Rectal smooth muscle tissue (tissue), 1 donor: ENCODE measurements around the gene PBX3.

Experiments used
- H3K27ac ChIP-seq: one replicate; pipeline ENCODE4 v1.7.0; 2013; ENCODE audit warnings: low read depth, low read length, inconsistent platforms
- H3K27me3 ChIP-seq: one replicate; pipeline ENCODE4 v1.7.0; 2013; ENCODE audit warnings: low read length; ENCODE audit not compliant: control insufficient read depth, insufficient read depth
- H3K36me3 ChIP-seq: one replicate; pipeline ENCODE4 v1.7.0; 2013; ENCODE audit warnings: low read length; ENCODE audit not compliant: control insufficient read depth, insufficient read depth
- H3K4me1 ChIP-seq: one replicate; pipeline ENCODE4 v1.7.0; 2013; ENCODE audit warnings: low read length; ENCODE audit not compliant: control insufficient read depth, insufficient read depth
- H3K4me3 ChIP-seq: one replicate; pipeline ENCODE4 v1.7.0; 2013; ENCODE audit warnings: low read length
- H3K9ac ChIP-seq: one replicate; pipeline ENCODE4 v1.7.0; 2013; ENCODE audit warnings: low read length

PBX3 gene

GRCh38 chr9:125787715-125788114 lies 40.5 kb downstream of the PBX3 start:
- Histone ChIP-seq H3K27me3 (no peaks in the 10 kb centered on the region), H3K4me1 (no peaks in the 10 kb centered on the region), H3K9ac (no peak overlapping the region), H3K4me3 (no peak overlapping the region), H3K27ac (no peak overlapping the region), H3K36me3 (no peaks in the 10 kb centered on the region)

- no peak overlapping the region for H3K27ac ChIP-seq
- no peaks in the 10 kb centered on the region for H3K27me3 ChIP-seq
- no peaks in the 10 kb centered on the region for H3K36me3 ChIP-seq
Observed at GRCh38 chr9:125789196-125789595, 42.0 kb downstream of the PBX3 start.

DNA sequence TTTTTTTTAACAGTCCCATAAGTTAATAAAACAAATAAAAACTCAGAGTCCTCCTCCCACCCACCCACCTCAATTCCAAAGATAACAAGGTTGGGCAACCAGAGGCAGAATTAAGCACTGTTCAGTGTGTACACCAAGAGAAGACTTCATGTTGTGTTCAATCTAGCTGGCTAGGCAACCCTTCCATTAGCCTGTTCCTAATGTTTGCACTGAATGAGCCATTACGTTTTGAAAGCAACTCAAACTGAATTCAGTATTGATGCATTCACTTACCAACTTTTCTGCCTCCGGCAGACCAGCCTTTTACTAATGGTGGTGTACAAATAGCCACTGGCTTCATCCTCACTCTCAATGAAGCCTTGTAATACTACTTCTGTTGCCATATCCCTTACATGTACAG lies 47.5 kb downstream of the PBX3 start:
- no peaks in the 10 kb centered on the region for H3K27me3 ChIP-seq
- peaks cover 2% of the 10 kb centered on the region for H3K4me1 ChIP-seq
- no peak overlapping the region for H3K4me3 ChIP-seq
- no peaks in the 10 kb centered on the region for H3K36me3 ChIP-seq
- H3K27ac ChIP-seq = no peak overlapping the region
- no peak overlapping the region for H3K9ac ChIP-seq

More at GRCh38 chr9:125789196-125789595, 42.0 kb downstream of the PBX3 start:
- Histone ChIP-seq H3K9ac (no peak overlapping the region), H3K4me3 (no peak overlapping the region), H3K4me1 (no peaks in the 10 kb centered on the region)

DNA sequence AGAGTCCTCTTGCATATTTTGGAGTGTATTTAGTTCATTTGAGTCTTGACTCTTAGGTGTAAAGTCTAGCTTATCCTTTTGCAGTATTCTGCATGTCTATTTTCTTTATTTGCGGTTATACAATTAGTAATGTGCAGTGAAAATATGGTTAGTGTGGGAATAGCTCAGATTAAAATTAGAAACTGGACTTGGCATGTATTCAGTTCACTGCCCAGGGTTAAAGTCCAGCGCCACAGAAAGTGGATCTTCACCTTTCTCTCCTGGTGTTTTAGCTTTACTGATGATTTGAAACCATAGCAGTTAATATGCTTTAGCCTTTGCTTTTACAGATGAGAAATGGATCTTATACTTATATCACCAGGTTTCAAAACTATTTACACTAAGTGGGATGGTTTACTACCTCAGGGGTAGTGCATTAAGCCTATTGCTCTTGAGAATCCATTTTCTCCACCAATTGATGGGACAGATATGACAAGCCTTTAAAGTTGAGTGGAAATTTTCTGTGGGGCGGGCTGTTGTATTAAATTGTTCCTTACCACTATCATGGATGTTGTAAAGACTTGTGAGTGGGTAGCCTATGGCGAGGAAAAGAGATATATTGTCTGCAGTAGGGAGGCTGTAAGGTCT lies 48.9 kb downstream of the PBX3 start:
- Histone ChIP-seq H3K4me1 (peaks cover 2% of the 10 kb centered on the region), H3K36me3 (no peaks in the 10 kb centered on the region), H3K4me3 (no peak overlapping the region), H3K27ac (no peak overlapping the region), H3K27me3 (no peaks in the 10 kb centered on the region), H3K9ac (no peak overlapping the region)

DNA sequence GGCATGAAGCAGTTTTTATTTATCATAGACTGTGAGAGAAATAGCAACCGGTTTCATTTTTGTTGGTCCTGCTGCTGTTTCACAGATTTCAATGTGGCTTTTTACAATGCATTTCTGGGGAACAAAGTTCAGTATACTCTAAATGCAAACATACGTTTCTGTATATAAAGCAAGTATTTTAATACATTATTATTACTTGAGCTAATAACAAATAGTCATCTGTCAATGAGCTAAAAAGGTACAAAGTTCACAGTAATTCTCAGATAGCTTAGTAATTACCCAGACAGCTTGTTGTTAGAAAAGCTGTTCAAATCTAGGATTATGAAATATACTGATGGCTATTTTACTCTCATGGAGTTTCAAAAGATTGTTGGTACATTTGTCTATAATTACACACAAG lies 50.8 kb downstream of the PBX3 start:
- H3K27me3 ChIP-seq = no peaks in the 10 kb centered on the region
- no peaks in the 10 kb centered on the region for H3K36me3 ChIP-seq
- H3K27ac ChIP-seq = no peak overlapping the region
- no peak overlapping the region for H3K9ac ChIP-seq
- H3K4me3 ChIP-seq = no peak overlapping the region
- peaks cover 2% of the 10 kb centered on the region for H3K4me1 ChIP-seq

GRCh38 chr9:125803526-125803925 lies 56.4 kb downstream of the PBX3 start:
- peaks cover 5% of the 10 kb centered on the region for H3K4me1 ChIP-seq

GRCh38 chr9:125805057-125805456 lies 57.9 kb downstream of the PBX3 start:
- Histone ChIP-seq H3K36me3 (no peaks in the 10 kb centered on the region), H3K4me3 (no peak overlapping the region), H3K27ac (peak overlapping the region; percentile 37), H3K4me1 (peaks cover 5% of the 10 kb centered on the region), H3K27me3 (no peaks in the 10 kb centered on the region), H3K9ac (no peak overlapping the region)

More at GRCh38 chr9:125803526-125803925, 56.4 kb downstream of the PBX3 start:
- Histone ChIP-seq H3K27me3 (no peaks in the 10 kb centered on the region), H3K36me3 (no peaks in the 10 kb centered on the region), H3K27ac (no peak overlapping the region), H3K4me3 (no peak overlapping the region), H3K9ac (no peak overlapping the region)

- peaks cover 5% of the 10 kb centered on the region for H3K4me1 ChIP-seq
- no peak overlapping the region for H3K9ac ChIP-seq
- H3K4me3 ChIP-seq = no peak overlapping the region
- H3K27me3 ChIP-seq = no peaks in the 10 kb centered on the region
- peak overlapping the region; percentile 6 for H3K27ac ChIP-seq
- no peaks in the 10 kb centered on the region for H3K36me3 ChIP-seq
Observed at GRCh38 chr9:125805586-125805985, 58.4 kb downstream of the PBX3 start.

DNA sequence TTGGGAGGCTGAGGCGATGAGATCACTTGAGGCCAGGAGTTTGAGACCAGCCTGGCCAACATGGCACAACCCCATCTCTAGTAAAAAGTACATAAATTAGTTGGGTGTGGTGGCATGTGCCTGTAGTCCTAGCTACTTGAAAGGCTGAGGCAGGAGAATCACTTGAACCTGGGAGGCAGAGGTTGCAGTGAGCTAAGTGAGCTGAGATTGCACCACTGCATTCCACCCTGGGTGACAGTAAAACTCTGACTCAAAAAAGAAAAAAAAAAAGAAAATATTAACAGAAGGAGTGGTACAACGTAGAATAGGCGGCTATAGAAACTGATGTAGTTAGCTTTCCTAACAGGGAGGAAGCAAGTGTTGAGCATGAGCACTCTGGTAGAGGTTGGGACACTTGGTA lies 59.9 kb downstream of the PBX3 start:
- Histone ChIP-seq H3K27ac (no peak overlapping the region), H3K36me3 (no peaks in the 10 kb centered on the region), H3K4me3 (no peak overlapping the region), H3K4me1 (peaks cover 5% of the 10 kb centered on the region), H3K27me3 (no peaks in the 10 kb centered on the region), H3K9ac (no peak overlapping the region)

GRCh38 chr9:125810161-125810560 lies 63.0 kb downstream of the PBX3 start:
- Histone ChIP-seq H3K27ac (no peak overlapping the region), H3K9ac (no peak overlapping the region), H3K4me1 (peaks cover 4% of the 10 kb centered on the region), H3K4me3 (no peak overlapping the region), H3K27me3 (no peaks in the 10 kb centered on the region), H3K36me3 (no peaks in the 10 kb centered on the region)

- H3K4me1 ChIP-seq = peaks cover 4% of the 10 kb centered on the region
- H3K27me3 ChIP-seq = no peaks in the 10 kb centered on the region
- no peak overlapping the region for H3K9ac ChIP-seq
- H3K27ac ChIP-seq = no peak overlapping the region
- no peaks in the 10 kb centered on the region for H3K36me3 ChIP-seq
- H3K4me3 ChIP-seq = no peak overlapping the region
Observed at GRCh38 chr9:125811002-125811401, 63.8 kb downstream of the PBX3 start.

DNA sequence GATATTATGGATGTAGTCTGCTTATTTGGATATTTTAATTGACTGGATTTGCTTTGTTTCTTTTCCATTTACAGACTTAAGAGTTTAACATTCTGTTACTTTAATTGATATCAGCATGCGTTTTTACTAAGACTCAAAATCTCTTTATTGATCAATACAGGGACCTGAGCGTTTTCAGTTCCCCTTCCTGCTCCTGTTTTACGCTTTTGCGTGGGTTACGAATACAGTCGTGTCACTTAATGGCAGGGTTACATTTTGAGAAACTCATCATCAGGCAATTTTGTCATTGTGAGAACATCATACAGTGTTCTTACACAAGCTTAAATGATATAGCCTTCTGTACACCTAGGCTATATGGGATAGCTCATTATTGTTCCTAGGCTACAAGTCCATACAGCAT lies 65.2 kb downstream of the PBX3 start:
- H3K27me3 ChIP-seq = no peaks in the 10 kb centered on the region
- no peak overlapping the region for H3K9ac ChIP-seq
- no peak overlapping the region for H3K4me3 ChIP-seq
- H3K36me3 ChIP-seq = no peaks in the 10 kb centered on the region
- no peak overlapping the region for H3K27ac ChIP-seq
- H3K4me1 ChIP-seq = peaks cover 4% of the 10 kb centered on the region

DNA sequence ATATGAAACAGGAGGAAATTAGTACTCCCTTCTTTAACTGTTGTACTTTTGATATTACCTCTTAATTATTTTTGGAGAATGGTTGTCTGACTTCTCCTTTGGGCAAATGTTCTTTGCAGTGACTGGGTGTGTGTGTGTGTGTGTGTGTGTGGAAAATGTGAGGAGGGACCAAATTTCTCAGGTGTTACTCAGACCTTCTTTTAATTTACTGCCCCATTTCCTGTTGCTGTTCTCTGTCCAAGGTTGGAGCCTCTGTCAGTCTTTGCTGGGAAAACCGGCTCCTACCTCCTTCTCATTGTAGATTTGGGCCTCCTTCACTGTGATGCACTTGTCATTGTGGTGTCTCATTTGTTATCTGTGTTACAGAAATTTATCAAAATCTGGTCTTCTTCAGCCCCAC lies 68.4 kb downstream of the PBX3 start:
- Histone ChIP-seq H3K27ac (no peak overlapping the region), H3K4me3 (no peak overlapping the region), H3K9ac (no peak overlapping the region), H3K4me1 (peaks cover 11% of the 10 kb centered on the region), H3K27me3 (no peaks in the 10 kb centered on the region), H3K36me3 (no peaks in the 10 kb centered on the region)
